ENCODE data around the gene RNF150. TPM values are rescaled to one million over a fixed set of nuclear protein-coding genes. Genes with fewer than 3 reads are reported as not detected.

Gene RNF150
- total RNA-seq, 1 donor from 2014 or later = 56.5 TPM

- H3K36me3 Mint-ChIP-seq (ENCODE audit: unreplicated experiment) = peaks cover 2% of the 10 kb centered on the region
- DNase-seq (ENCODE audit: extremely low spot score, unreplicated experiment) = no peak
- no peaks in the 10 kb centered on the region for H3K9me3 Mint-ChIP-seq (ENCODE audit: unreplicated experiment)
- TF ChIP-seq, protein P1, sequence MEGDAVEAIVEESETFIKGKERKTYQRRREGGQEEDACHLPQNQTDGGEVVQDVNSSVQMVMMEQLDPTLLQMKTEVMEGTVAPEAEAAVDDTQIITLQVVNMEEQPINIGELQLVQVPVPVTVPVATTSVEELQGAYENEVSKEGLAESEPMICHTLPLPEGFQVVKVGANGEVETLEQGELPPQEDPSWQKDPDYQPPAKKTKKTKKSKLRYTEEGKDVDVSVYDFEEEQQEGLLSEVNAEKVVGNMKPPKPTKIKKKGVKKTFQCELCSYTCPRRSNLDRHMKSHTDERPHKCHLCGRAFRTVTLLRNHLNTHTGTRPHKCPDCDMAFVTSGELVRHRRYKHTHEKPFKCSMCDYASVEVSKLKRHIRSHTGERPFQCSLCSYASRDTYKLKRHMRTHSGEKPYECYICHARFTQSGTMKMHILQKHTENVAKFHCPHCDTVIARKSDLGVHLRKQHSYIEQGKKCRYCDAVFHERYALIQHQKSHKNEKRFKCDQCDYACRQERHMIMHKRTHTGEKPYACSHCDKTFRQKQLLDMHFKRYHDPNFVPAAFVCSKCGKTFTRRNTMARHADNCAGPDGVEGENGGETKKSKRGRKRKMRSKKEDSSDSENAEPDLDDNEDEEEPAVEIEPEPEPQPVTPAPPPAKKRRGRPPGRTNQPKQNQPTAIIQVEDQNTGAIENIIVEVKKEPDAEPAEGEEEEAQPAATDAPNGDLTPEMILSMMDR (IDR thresholded peaks at IDR 0.05) = no peak
- H3K27ac Mint-ChIP-seq (ENCODE audit: unreplicated experiment) = no peak overlapping the region
- peaks cover 38% of the 10 kb centered on the region for H3K4me1 Mint-ChIP-seq (ENCODE audit: unreplicated experiment)
- no peaks in the 10 kb centered on the region for H3K27me3 Mint-ChIP-seq (ENCODE audit: unreplicated experiment)
- no peak overlapping the region for H3K4me3 Mint-ChIP-seq (ENCODE audit: unreplicated experiment)
Observed at GRCh38 chr4:141080668-141081067, 52.6 kb downstream of the RNF150 start.

DNA sequence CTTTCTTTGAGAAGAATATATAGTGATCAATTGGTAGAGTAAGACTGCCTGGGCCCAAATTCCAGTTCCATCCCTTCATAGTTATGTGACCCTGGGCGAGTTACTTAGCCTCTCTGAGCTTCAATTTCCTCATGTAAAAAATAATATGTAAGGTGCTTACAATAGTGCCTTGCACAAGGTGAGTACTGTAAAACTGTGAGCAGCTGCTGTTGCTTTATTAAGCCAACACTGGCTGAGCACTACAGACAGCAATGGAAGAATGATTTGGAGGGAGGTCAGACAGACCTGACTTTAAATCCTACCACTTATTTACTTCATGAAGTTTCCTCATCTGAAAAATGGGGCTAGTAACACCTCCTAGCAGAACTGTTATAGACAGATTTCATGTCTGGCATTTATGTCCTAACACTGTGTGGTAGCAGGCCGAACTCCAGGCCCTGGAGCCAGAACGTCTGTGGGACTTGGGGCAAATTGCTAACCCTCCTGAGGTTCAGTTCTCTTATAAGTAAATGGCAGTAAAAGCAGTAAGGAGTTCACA, 53.8 kb downstream of the RNF150 start:
- no peak overlapping the region for H3K4me3 Mint-ChIP-seq (ENCODE audit: unreplicated experiment)
- peaks cover 50% of the 10 kb centered on the region for H3K4me1 Mint-ChIP-seq (ENCODE audit: unreplicated experiment)
- no peaks in the 10 kb centered on the region for H3K9me3 Mint-ChIP-seq (ENCODE audit: unreplicated experiment)
- no peak overlapping the region for H3K27ac Mint-ChIP-seq (ENCODE audit: unreplicated experiment)
- TF ChIP-seq, protein P1 (IDR thresholded peaks at IDR 0.05) = no peak
- no peaks in the 10 kb centered on the region for H3K36me3 Mint-ChIP-seq (ENCODE audit: unreplicated experiment)
- DNase-seq (ENCODE audit: extremely low spot score, unreplicated experiment) = no peak
- H3K27me3 Mint-ChIP-seq (ENCODE audit: unreplicated experiment) = no peaks in the 10 kb centered on the region

DNA sequence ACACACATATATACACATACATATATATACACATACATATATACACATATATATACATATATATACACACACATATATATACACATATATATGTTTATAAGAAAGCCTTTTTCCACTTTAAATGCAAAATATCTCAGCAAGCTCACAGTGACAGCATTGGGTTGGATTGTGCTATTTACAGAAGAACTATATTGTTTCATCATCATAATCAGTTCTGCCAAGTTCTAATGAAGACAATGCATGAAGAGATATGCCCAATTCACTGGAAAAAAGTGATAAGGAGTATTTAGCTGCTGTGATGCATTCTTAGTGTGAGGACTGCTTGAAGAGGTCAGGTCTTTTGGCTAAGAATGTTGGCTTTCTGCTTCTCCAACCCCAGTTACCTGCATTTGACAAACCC, 54.4 kb downstream of the RNF150 start:
- Mint-ChIP-seq H3K4me1 (ENCODE audit: unreplicated experiment) (peaks cover 56% of the 10 kb centered on the region), H3K27me3 (ENCODE audit: unreplicated experiment) (no peaks in the 10 kb centered on the region), H3K4me3 (ENCODE audit: unreplicated experiment) (no peak overlapping the region), H3K9me3 (ENCODE audit: unreplicated experiment) (no peaks in the 10 kb centered on the region), H3K36me3 (ENCODE audit: unreplicated experiment) (no peaks in the 10 kb centered on the region), H3K27ac (ENCODE audit: unreplicated experiment) (no peak overlapping the region)
- TF ChIP-seq, protein P1 (IDR thresholded peaks at IDR 0.05) = no peak
- DNase-seq (ENCODE audit: extremely low spot score, unreplicated experiment) = no peak

GRCh38 chr4:141077611-141078225, 55.6 kb downstream of the RNF150 start:
- Mint-ChIP-seq H3K9me3 (ENCODE audit: unreplicated experiment) (no peaks in the 10 kb centered on the region), H3K27me3 (ENCODE audit: unreplicated experiment) (no peaks in the 10 kb centered on the region), H3K4me3 (ENCODE audit: unreplicated experiment) (no peak overlapping the region), H3K27ac (ENCODE audit: unreplicated experiment) (no peak overlapping the region), H3K36me3 (ENCODE audit: unreplicated experiment) (no peaks in the 10 kb centered on the region), H3K4me1 (ENCODE audit: unreplicated experiment) (peaks cover 58% of the 10 kb centered on the region)
- TF ChIP-seq, protein P1 (IDR thresholded peaks at IDR 0.05) = peak; percentile 23
- DNase-seq (ENCODE audit: extremely low spot score, unreplicated experiment) = no peak

GRCh38 chr4:141075553-141075952, 57.7 kb downstream of the RNF150 start:
- no peak overlapping the region for H3K4me3 Mint-ChIP-seq (ENCODE audit: unreplicated experiment)
- H3K36me3 Mint-ChIP-seq (ENCODE audit: unreplicated experiment) = no peaks in the 10 kb centered on the region
- H3K27ac Mint-ChIP-seq (ENCODE audit: unreplicated experiment) = no peak overlapping the region
- peaks cover 49% of the 10 kb centered on the region for H3K4me1 Mint-ChIP-seq (ENCODE audit: unreplicated experiment)
- no peak for DNase-seq (ENCODE audit: extremely low spot score, unreplicated experiment)
- H3K27me3 Mint-ChIP-seq (ENCODE audit: unreplicated experiment) = no peaks in the 10 kb centered on the region
- H3K9me3 Mint-ChIP-seq (ENCODE audit: unreplicated experiment) = no peaks in the 10 kb centered on the region
- TF ChIP-seq, protein P1 (IDR thresholded peaks at IDR 0.05) = no peak

All from osteocyte (in vitro differentiated cells).